HEK293 (cell line): ENCODE data around the gene IGIP.

ENCODE experiments used
- CTCF ChIA-PET: fragments of 350-600 bp; formaldehyde crosslinking; extraction: SDS; loops from one replicate; lab custom pipeline; 2021; ENCODE audit warnings: antibody characterized with exemption; lab: Yijun Ruan, JAX
- POLR2A ChIA-PET: fragments of 300-600 bp; formaldehyde crosslinking; extraction: SDS; loops from one replicate; lab custom pipeline; 2020; ENCODE audit warnings: antibody characterized with exemption, inconsistent platforms; lab: Yijun Ruan, JAX
- H3K27ac ChIP-seq: fragments of 200-500 bp; sonication (Bioruptor generic); 2 replicates; pipeline ENCODE4 v1.5.1; 2014; ENCODE audit warnings: low read depth, low read length, control low read depth, inconsistent platforms; ENCODE audit errors: extremely low read depth
- H3K36me3 ChIP-seq, 2 experiments: fragments of 200-500 bp in 1 of 2; sonication (Bioruptor generic) in 1 of 2; 1 replicate in 1 of 2; 2 replicates in 1 of 2; pipeline ENCODE4 v1.5.1; 2014 to 2017; ENCODE audit warnings: inconsistent platforms in 2 of 2, low read length in 2 of 2; ENCODE audit not compliant: control insufficient read depth in 2 of 2, insufficient read depth in 1 of 2
- H3K4me1 ChIP-seq: fragments of 200-500 bp; sonication (Bioruptor generic); 2 replicates; pipeline ENCODE4 v1.5.1; 2014; ENCODE audit warnings: mild to moderate bottlenecking, low read length, inconsistent platforms; ENCODE audit not compliant: control insufficient read depth, insufficient read depth
- H3K4me3 ChIP-seq: 2 replicates; pipeline ENCODE4 v1.5.1; 2011; ENCODE audit warnings: low read depth, mild to moderate bottlenecking, control low read depth, low read length, moderate library complexity
- H3K9me3 ChIP-seq: fragments of 200-500 bp; sonication (Bioruptor generic); 2 replicates; pipeline ENCODE4 v1.5.1; 2014; ENCODE audit warnings: low read depth, low read length, inconsistent platforms; ENCODE audit not compliant: control insufficient read depth, insufficient read depth
- ATF2 ChIP-seq: fragments of 450-650 bp; formaldehyde crosslinking; IDR thresholded peaks from 2 replicates; pipeline ENCODE4 v1.5.1; 2016; ENCODE audit warnings: missing biosample characterization, missing genetic modification characterization, low read depth
- INSM2 ChIP-seq: fragments of 450-650 bp; formaldehyde crosslinking; IDR thresholded peaks from 2 replicates; pipeline ENCODE4 v1.5.1; 2016; ENCODE audit warnings: missing biosample characterization, missing genetic modification characterization
- MZF1 ChIP-seq: fragments of 450-650 bp; formaldehyde crosslinking; IDR thresholded peaks from 2 replicates; pipeline ENCODE4 v1.5.1; 2017; ENCODE audit warnings: missing biosample characterization, missing genetic modification characterization, borderline replicate concordance
- PATZ1 ChIP-seq: fragments of 450-650 bp; formaldehyde crosslinking; IDR thresholded peaks from 2 replicates; pipeline ENCODE4 v1.5.1; 2016; ENCODE audit warnings: missing biosample characterization, missing genetic modification characterization
- ZBTB6 ChIP-seq: fragments of 450-650 bp; formaldehyde crosslinking; IDR thresholded peaks from 2 replicates; pipeline ENCODE4 v1.5.1; 2017; ENCODE audit warnings: missing biosample characterization, missing genetic modification characterization
- ZFP41 ChIP-seq: fragments of 450-650 bp; formaldehyde crosslinking; IDR thresholded peaks from 2 replicates; pipeline ENCODE4 v1.5.1; 2016; ENCODE audit warnings: missing biosample characterization, missing genetic modification characterization, borderline replicate concordance
- ZNF114 ChIP-seq: fragments of 450-650 bp; formaldehyde crosslinking; IDR thresholded peaks from 2 replicates; pipeline ENCODE4 v1.5.0; 2017; ENCODE audit warnings: missing biosample characterization, missing genetic modification characterization
- ZNF132 ChIP-seq: fragments of 450-650 bp; formaldehyde crosslinking; IDR thresholded peaks from 2 replicates; pipeline ENCODE4 v1.5.1; 2017; ENCODE audit warnings: missing biosample characterization, missing genetic modification characterization, borderline replicate concordance
- ZNF202 ChIP-seq: fragments of 450-650 bp; formaldehyde crosslinking; IDR thresholded peaks from 2 replicates; pipeline ENCODE4 v1.5.1; 2016; ENCODE audit warnings: missing biosample characterization, missing genetic modification characterization, borderline replicate concordance
- ZNF223 ChIP-seq: fragments of 450-650 bp; formaldehyde crosslinking; IDR thresholded peaks from 2 replicates; pipeline ENCODE4 v1.5.1; 2016; ENCODE audit warnings: missing biosample characterization, missing genetic modification characterization
- ZNF398 ChIP-seq: fragments of 450-650 bp; formaldehyde crosslinking; IDR thresholded peaks from 2 replicates; pipeline ENCODE4 v1.5.1; 2017; ENCODE audit warnings: missing biosample characterization, missing genetic modification characterization
- ZNF473 ChIP-seq: fragments of 450-650 bp; formaldehyde crosslinking; IDR thresholded peaks from 2 replicates; pipeline ENCODE4 v1.5.1; 2017; ENCODE audit warnings: missing biosample characterization, missing genetic modification characterization
- ZNF488 ChIP-seq: fragments of 450-650 bp; formaldehyde crosslinking; IDR thresholded peaks from 2 replicates; pipeline ENCODE4 v1.5.1; 2016; ENCODE audit warnings: missing biosample characterization, missing genetic modification characterization
- ZNF501 ChIP-seq: fragments of 450-650 bp; formaldehyde crosslinking; IDR thresholded peaks from 2 replicates; pipeline ENCODE4 v1.5.1; 2016; ENCODE audit warnings: missing biosample characterization, missing genetic modification characterization
- ZNF518A ChIP-seq: fragments of 450-650 bp; formaldehyde crosslinking; conservative IDR thresholded peaks from 2 replicates; pipeline ENCODE4 v1.5.1; 2016; ENCODE audit warnings: low read depth, missing biosample characterization, missing genetic modification characterization
- ZNF521 ChIP-seq: fragments of 450-650 bp; formaldehyde crosslinking; IDR thresholded peaks from 2 replicates; pipeline ENCODE4 v1.5.1; 2017; ENCODE audit warnings: missing biosample characterization, mild to moderate bottlenecking, missing genetic modification characterization
- ZNF623 ChIP-seq: fragments of 450-650 bp; formaldehyde crosslinking; IDR thresholded peaks from 2 replicates; pipeline ENCODE4 v1.5.1; 2016; ENCODE audit warnings: missing biosample characterization, missing genetic modification characterization
- ZNF670 ChIP-seq: fragments of 450-650 bp; formaldehyde crosslinking; IDR thresholded peaks from 2 replicates; pipeline ENCODE4 v1.5.1; 2016; ENCODE audit warnings: missing biosample characterization, missing genetic modification characterization, low read depth
- ZNF692 ChIP-seq: fragments of 450-650 bp; formaldehyde crosslinking; IDR thresholded peaks from 2 replicates; pipeline ENCODE4 v1.5.1; 2016; ENCODE audit warnings: missing biosample characterization, missing genetic modification characterization
- ZNF843 ChIP-seq: fragments of 450-650 bp; formaldehyde crosslinking; IDR thresholded peaks from 2 replicates; pipeline ENCODE4 v1.5.1; 2016; ENCODE audit warnings: missing biosample characterization, missing genetic modification characterization

The IGIP gene

GRCh38 chr5:140093179-140093578 lies 32.6 kb upstream of the IGIP start:
- CTCF ChIA-PET: no interaction called here
- TF ChIP-seq ZNF398: no peak
- no peak for TF ChIP-seq ATF2 (tag by site-specific recombination)
- no peak for TF ChIP-seq ZNF692 (tag by site-specific recombination)
- TF ChIP-seq ZNF518A (tag by site-specific recombination): no peak
- no peak for TF ChIP-seq MZF1
- no peak for TF ChIP-seq INSM2 (tag by site-specific recombination)
- TF ChIP-seq ZNF501 (tag by site-specific recombination): no peak
- no peak for TF ChIP-seq ZNF202 (tag by site-specific recombination)
- TF ChIP-seq PATZ1 (tag by site-specific recombination): no peak
- TF ChIP-seq ZNF843 (tag by site-specific recombination): no peak
- TF ChIP-seq ZNF488 (tag by site-specific recombination): no peak
- TF ChIP-seq ZNF623 (tag by site-specific recombination): no peak
- no peak for TF ChIP-seq ZNF223 (tag by site-specific recombination)
- no peak for TF ChIP-seq ZNF521 (tag by site-specific recombination)
- no peak for TF ChIP-seq ZNF473 (tag by site-specific recombination)
- no peak for TF ChIP-seq ZNF132 (tag by site-specific recombination)
- TF ChIP-seq ZBTB6: no peak
- no peak for TF ChIP-seq ZNF114
- no peak for TF ChIP-seq ZNF670
- TF ChIP-seq ZFP41: no peak
- POLR2A ChIA-PET: no interaction called here
- Histone ChIP-seq H3K9me3 (no peaks in the 10 kb centered on the region), H3K36me3 (no peaks in the 10 kb centered on the region), H3K27ac (no peak overlapping the region), H3K4me3 (no peak overlapping the region), H3K4me1 (no peaks in the 10 kb centered on the region)
